A549 (cell line): Measurements from ENCODE around the gene AADACL4. TPM values are rescaled to one million over a fixed set of nuclear protein-coding genes. Genes with fewer than 3 reads are reported as not detected.

Experiments
- ATAC-seq, 2 experiments: fragments of 200-7000 bp in 1 of 2; fragments of >200 bp in 1 of 2; cut with Nextera tagmentation in 1 of 2; cut with Tn5 transposase in 1 of 2; 3 replicates each; pipeline versions ENCODE4 v1.8.0 to v1.9.1; 2018 to 2020; ENCODE audit warnings: mild to moderate bottlenecking in 1 of 2, moderate library complexity in 1 of 2
- CTCF ChIA-PET: fragments of 300-600 bp; sonication (Branson Sonifier 250); formaldehyde crosslinking; extraction: SDS; loops from one replicate; lab custom pipeline; 2021; ENCODE audit warnings: antibody characterized with exemption, inconsistent platforms; lab: Yijun Ruan, JAX
- POLR2A ChIA-PET: fragments of 350-600 bp; formaldehyde crosslinking; extraction: SDS; loops from one replicate; lab custom pipeline; 2021; ENCODE audit warnings: antibody characterized with exemption, inconsistent platforms; lab: Yijun Ruan, JAX
- DNase-seq, 2 experiments: peaks; one replicate each; pipeline versions ENCODE4 v3.0.0 to v3.0.0-alpha.2; 2011 to 2016; ENCODE audit warnings: low read depth in 1 of 2, low spot score in 1 of 2
- FAIRE-seq: peaks from 2 replicates; lab custom pipeline; 2011; peaks lifted over from hg19 to GRCh38; lab: Jason Lieb, UNC
- H3K27ac ChIP-seq, 2 experiments: fragments of >200 bp; sonication (Bioruptor Twin); formaldehyde crosslinking; 3 replicates each; pipeline ENCODE4 v1.5.1; 2016 to 2017
- H3K4me1 ChIP-seq: fragments of >200 bp; sonication (Bioruptor Twin); formaldehyde crosslinking; 3 replicates; pipeline ENCODE4 v1.6.1; 2016
- H3K4me2 ChIP-seq: fragments of >200 bp; sonication (Bioruptor Twin); formaldehyde crosslinking; 3 replicates; pipeline ENCODE4 v1.6.1; 2016
- H3K4me3 ChIP-seq: fragments of >200 bp; sonication (Bioruptor Twin); formaldehyde crosslinking; 3 replicates; pipeline ENCODE4 v1.5.1; 2016
- H3K9me3 ChIP-seq: fragments of >200 bp; sonication (Bioruptor Twin); formaldehyde crosslinking; 3 replicates; pipeline ENCODE4 v1.6.1; 2016
- BHLHE40 ChIP-seq: IDR thresholded peaks from 2 replicates; pipeline ENCODE4 v1.6.1; 2012; ENCODE audit warnings: low read depth, low read length, inconsistent platforms
- CEBPB ChIP-seq, 2 experiments: fragments of >200 bp in 1 of 2; sonication (Bioruptor Twin) in 1 of 2; formaldehyde crosslinking in 1 of 2; IDR thresholded peaks; 2 replicates each; pipeline ENCODE4 v1.6.1; 2012 to 2016
- EHMT2 ChIP-seq: fragments of 200-600 bp; sonication (generic); IDR thresholded peaks from 2 replicates; pipeline ENCODE4 v1.6.1; 2016; ENCODE audit warnings: antibody characterized with exemption, low read depth, mild to moderate bottlenecking, moderate library complexity
- FOXS1 ChIP-seq: fragments of 250-450 bp; sonication (Bioruptor Pico); IDR thresholded peaks from 2 replicates; pipeline ENCODE4 v1.5.0; 2020; ENCODE audit warnings: mild to moderate bottlenecking, moderate library complexity
- HEYL ChIP-seq: fragments of 250-450 bp; sonication (Bioruptor Pico); IDR thresholded peaks from 2 replicates; pipeline ENCODE4 v1.8.0; 2021; ENCODE audit warnings: mild to moderate bottlenecking, moderate library complexity
- JUNB ChIP-seq: fragments of >200 bp; sonication (Bioruptor Twin); formaldehyde crosslinking; IDR thresholded peaks from 2 replicates; pipeline ENCODE4 v1.6.1; 2016
- KDM5A ChIP-seq: fragments of 200-600 bp; sonication (generic); IDR thresholded peaks from 2 replicates; pipeline ENCODE4 v1.6.1; 2016; ENCODE audit warnings: antibody characterized with exemption, mild to moderate bottlenecking
- MAFK ChIP-seq: fragments of 450-650 bp; IDR thresholded peaks from 2 replicates; pipeline ENCODE4 v1.6.1; 2014; ENCODE audit not compliant: partially characterized antibody
- MAX ChIP-seq: IDR thresholded peaks from 2 replicates; pipeline ENCODE4 v1.6.1; 2012
- MYC ChIP-seq: IDR thresholded peaks from 2 replicates; pipeline ENCODE4 v1.6.1; 2012; ENCODE audit warnings: mild to moderate bottlenecking, inconsistent platforms, low read length, improper control_type of control experiment, borderline replicate concordance
- NR3C1 ChIP-seq: fragments of >200 bp; sonication (Bioruptor Twin); formaldehyde crosslinking; IDR thresholded peaks from 3 replicates; pipeline ENCODE4 v1.6.1; 2017
- PBX3 ChIP-seq: IDR thresholded peaks from 2 replicates; pipeline ENCODE4 v1.6.1; 2012
- PHF8 ChIP-seq: fragments of 200-600 bp; sonication (generic); IDR thresholded peaks from 2 replicates; pipeline ENCODE4 v1.6.1; 2016; ENCODE audit warnings: low read depth, mild to moderate bottlenecking, antibody characterized with exemption, moderate library complexity, borderline replicate concordance
- POLR2AphosphoS2 ChIP-seq: conservative IDR thresholded peaks from 2 replicates; pipeline ENCODE4 v1.6.1; 2012; ENCODE audit warnings: low read length, improper control_type of control experiment, inconsistent platforms
- RARB ChIP-seq: fragments of 250-450 bp; sonication (Bioruptor Pico); IDR thresholded peaks from 2 replicates; pipeline ENCODE4 v1.8.0; 2021; ENCODE audit warnings: mild to moderate bottlenecking, moderate library complexity
- RCOR1 ChIP-seq: fragments of 150-350 bp; IDR thresholded peaks from 2 replicates; pipeline ENCODE4 v1.6.1; 2014; ENCODE audit warnings: antibody characterized with exemption, low read length, low read depth
- REST ChIP-seq: fragments of 200-600 bp; sonication (generic); IDR thresholded peaks from 2 replicates; pipeline ENCODE4 v1.6.1; 2016; ENCODE audit warnings: antibody characterized with exemption, mild to moderate bottlenecking, moderate library complexity
- RFX5 ChIP-seq: fragments of 450-650 bp; IDR thresholded peaks from 2 replicates; pipeline ENCODE4 v1.7.1; 2014; ENCODE audit warnings: antibody characterized with exemption, mild to moderate bottlenecking, moderate library complexity
- RNF2 ChIP-seq: fragments of 200-600 bp; sonication (generic); IDR thresholded peaks from 2 replicates; pipeline ENCODE4 v1.6.1; 2016; ENCODE audit warnings: low read depth, mild to moderate bottlenecking, antibody characterized with exemption, moderate library complexity, borderline replicate concordance
- SREBF2 ChIP-seq: fragments of 450-650 bp; IDR thresholded peaks from 2 replicates; pipeline ENCODE4 v1.6.1; 2014; ENCODE audit warnings: mild to moderate bottlenecking, moderate library complexity
- TFCP2L1 ChIP-seq: fragments of 250-450 bp; sonication (Bioruptor Pico); IDR thresholded peaks from 2 replicates; pipeline ENCODE4 v1.5.0; 2021; ENCODE audit warnings: mild to moderate bottlenecking
- TP53 ChIP-seq: fragments of 250-450 bp; sonication (Bioruptor Pico); IDR thresholded peaks from 2 replicates; pipeline ENCODE4 v1.5.0; 2021; ENCODE audit warnings: mild to moderate bottlenecking, moderate library complexity
- USF2 ChIP-seq: fragments of 450-650 bp; IDR thresholded peaks from 2 replicates; pipeline ENCODE4 v1.6.1; 2014; ENCODE audit warnings: antibody characterized with exemption
- ZC3H11A ChIP-seq: fragments of 450-650 bp; IDR thresholded peaks from 2 replicates; pipeline ENCODE4 v1.6.1; 2014; ENCODE audit warnings: antibody characterized with exemption, mild to moderate bottlenecking
- WGBS: methylation state at CpG from one replicate; pipeline ENCODE4 v1.1.6; 2017; ENCODE audit errors: missing lambda C conversion rate; 5-methylcytosine and 5-hydroxymethylcytosine counted together
- polyA plus RNA-seq, 4 experiments: library from polyadenylated mRNA; depleted of rRNA in 3 of 4; stranded (reverse); fragments of >200 nt; fragmentation: RNase III in 1 of 4; extraction: RNeasy Plus Mini Kit Qiagen cat#74134 plus additional on column Dnase treatment in 1 of 4; gene quantifications; 2 replicates in 3 of 4; 3 replicates in 1 of 4; pipeline ENCODE4 v1.2.3, GENCODE V29; 2011 to 2017
- TF ChIP-seq, protein P1 (sequence below): IDR thresholded peaks from 2 replicates; pipeline ENCODE4 v1.6.1; 2012; ENCODE audit warnings: low read depth, borderline replicate concordance

The AADACL4 gene
- polyA plus RNA-seq, 2 of the 4 experiments (the other 2 are of a cell fraction) = not detected

DNA sequence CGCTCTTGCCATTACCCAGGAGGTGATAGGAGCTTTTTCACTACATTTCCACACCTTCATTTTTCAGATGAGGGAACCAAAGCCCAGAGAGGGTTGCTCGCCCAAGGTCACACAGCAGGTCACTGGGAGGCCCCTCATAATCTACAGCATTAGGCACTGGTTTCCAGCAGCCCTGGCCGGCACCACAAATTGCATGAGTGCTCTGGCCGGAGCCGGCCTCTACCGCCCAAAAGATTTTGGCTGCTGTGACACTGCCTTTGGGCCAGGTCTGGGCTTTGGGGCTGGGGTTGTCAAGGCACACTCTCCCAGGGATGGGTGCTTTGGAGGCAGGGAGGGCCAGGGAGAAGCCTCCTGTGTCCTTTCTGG is 41.2 kb upstream of the AADACL4 start:
- Histone ChIP-seq H3K27ac (peak overlapping the region; percentile 97 to 100), H3K9me3 (0 out of 3 replicates have a peak, but pooled peaks cover 2% of the 10 kb centered on the region), H3K4me3 (no peak overlapping the region; the same call in 2 of the 3 replicates), H3K4me2 (peak overlapping the region; percentile 55), H3K4me1 (peaks cover 79% of the 10 kb centered on the region)
- CTCF ChIA-PET = interaction anchor here (1.2 to 2.1 kb wide), 3 partner anchors 12 to 16 kb away, joined by 3 to 17 read pairs (median 10); partner anchors contain the start of gene DHRS3
- no peak for DNase-seq
- TF ChIP-seq RFX5 = no peak
- TF ChIP-seq BHLHE40 = no peak
- no peak for TF ChIP-seq MAX
- no peak for TF ChIP-seq KDM5A
- TF ChIP-seq TP53 = no peak
- TF ChIP-seq, protein P1, sequence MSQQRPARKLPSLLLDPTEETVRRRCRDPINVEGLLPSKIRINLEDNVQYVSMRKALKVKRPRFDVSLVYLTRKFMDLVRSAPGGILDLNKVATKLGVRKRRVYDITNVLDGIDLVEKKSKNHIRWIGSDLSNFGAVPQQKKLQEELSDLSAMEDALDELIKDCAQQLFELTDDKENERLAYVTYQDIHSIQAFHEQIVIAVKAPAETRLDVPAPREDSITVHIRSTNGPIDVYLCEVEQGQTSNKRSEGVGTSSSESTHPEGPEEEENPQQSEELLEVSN = no peak
- TF ChIP-seq RNF2 = no peak
- no peak for TF ChIP-seq CEBPB (IDR thresholded peaks at IDR 0.05)
- no peak for TF ChIP-seq TFCP2L1 (CRISPR knock-in tag)
- TF ChIP-seq USF2 = no peak
- no peak for TF ChIP-seq HEYL (CRISPR knock-in tag)
- TF ChIP-seq ZC3H11A = no peak
- TF ChIP-seq EHMT2 = no peak
- no peak for TF ChIP-seq RCOR1
- TF ChIP-seq MYC = no peak
- TF ChIP-seq REST = no peak
- POLR2A ChIA-PET = interaction anchor here (2.2 to 2.5 kb wide), 2 partner anchors 14 to 17 kb away, joined by 18 to 49 read pairs; partner anchors contain the start of gene DHRS3
- WGBS = 90% methylated on average over 2 of the region's 6 CpGs
- no peak for ATAC-seq
- no peak for FAIRE-seq

DNA sequence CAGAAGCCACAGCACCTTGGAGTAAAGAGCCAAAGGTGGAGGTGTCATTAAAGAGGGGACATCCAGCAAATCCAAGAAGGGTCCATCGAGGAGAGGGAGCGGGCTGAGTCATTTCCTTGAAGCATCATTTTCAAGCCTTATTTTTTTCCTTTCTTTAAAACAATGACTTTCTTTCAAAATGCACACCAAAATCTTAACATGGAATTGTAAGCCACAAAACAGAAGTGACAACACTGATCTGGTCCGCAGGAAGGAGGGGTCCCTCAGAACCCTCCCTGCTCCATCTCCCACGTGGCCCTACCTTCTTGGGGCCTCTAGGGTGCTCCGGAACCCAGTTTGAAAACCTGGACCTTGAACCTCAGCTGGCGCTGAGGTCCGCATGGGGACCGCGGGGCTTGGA is 40.7 kb upstream of the AADACL4 start:
- Histone ChIP-seq H3K9me3 (0 out of 3 replicates have a peak, but pooled peaks cover 2% of the 10 kb centered on the region), H3K27ac (peak overlapping the region; percentile 97 to 100), H3K4me3 (no peak overlapping the region), H3K4me2 (peak overlapping the region; percentile 55), H3K4me1 (peaks cover 77% of the 10 kb centered on the region)
- POLR2A ChIA-PET = interaction anchor here (1.7 to 2.2 kb wide), 2 partner anchors 8 to 14 kb away, joined by 21 to 49 read pairs; partner anchors contain the start of gene DHRS3
- FAIRE-seq = no peak
- TF ChIP-seq RARB (CRISPR knock-in tag) (no peak), MYC (no peak), PHF8 (no peak), POLR2AphosphoS2 (no peak), MAFK (no peak), RNF2 (no peak), KDM5A (no peak), PBX3 (no peak), SREBF2 (no peak), FOXS1 (CRISPR knock-in tag) (no peak), JUNB (no peak), NR3C1 (no peak)
- TF ChIP-seq, protein P1 = no peak
- DNase-seq = no peak
- CTCF ChIA-PET = interaction anchor here (0.8 to 1.7 kb wide), 3 partner anchors 56 to 289 kb away, joined by 3 to 6 read pairs (median 4); no protein-coding TSS in a partner anchor
- 77% methylated on average over 9 of the region's 9 CpGs for WGBS
- no peak for ATAC-seq
